ENCODE measurements around the gene NABP2.

The NABP2 gene

DNA sequence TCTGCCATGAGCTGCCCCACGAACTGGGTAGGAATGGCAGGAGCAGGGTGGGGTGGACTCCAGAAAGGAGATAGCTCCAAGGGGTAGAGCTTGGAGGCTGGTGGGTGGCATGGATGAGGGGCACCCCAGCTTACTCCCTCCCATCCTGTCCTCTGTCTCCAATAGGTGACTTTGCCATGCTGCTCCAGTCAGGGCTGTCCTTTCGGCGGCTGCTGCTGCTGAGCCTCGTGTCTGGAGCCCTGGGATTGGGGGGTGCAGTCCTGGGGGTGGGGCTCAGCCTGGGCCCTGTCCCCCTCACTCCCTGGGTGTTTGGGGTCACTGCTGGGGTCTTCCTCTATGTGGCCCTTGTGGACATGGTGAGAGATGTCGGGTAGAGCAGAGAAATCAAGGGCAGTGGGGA lies 12.8 kb downstream of the NABP2 start:
- peaks cover 57% of the 10 kb centered on the region for H3K36me3 ChIP-seq (ENCODE audit: insufficient read depth, low read length)
- no peak overlapping the region for H3K27ac ChIP-seq (ENCODE audit: low read length)
- H3K79me2 ChIP-seq (ENCODE audit: insufficient read depth, low read length), result no peaks in the 10 kb centered on the region
- no peaks in the 10 kb centered on the region for H3K27me3 ChIP-seq (ENCODE audit: insufficient read depth, low read length, poor library complexity)
- H3K9ac ChIP-seq (ENCODE audit: low read depth, low read length), result no peak overlapping the region
- ATAC-seq (ENCODE audit: insufficient read depth, low read depth) (peak; percentile 20; the same call in 2 of the 3 replicates), DNase-seq (no peak)
- no peaks in the 10 kb centered on the region for H3K9me3 ChIP-seq (ENCODE audit: insufficient read depth, low read length, severe bottlenecking)
- TF ChIP-seq EZH2 (IDR thresholded peaks at IDR 0.05; ENCODE audit: borderline replicate concordance, low read depth, low read length, severe bottlenecking), result no peak
- TF ChIP-seq, protein P1, sequence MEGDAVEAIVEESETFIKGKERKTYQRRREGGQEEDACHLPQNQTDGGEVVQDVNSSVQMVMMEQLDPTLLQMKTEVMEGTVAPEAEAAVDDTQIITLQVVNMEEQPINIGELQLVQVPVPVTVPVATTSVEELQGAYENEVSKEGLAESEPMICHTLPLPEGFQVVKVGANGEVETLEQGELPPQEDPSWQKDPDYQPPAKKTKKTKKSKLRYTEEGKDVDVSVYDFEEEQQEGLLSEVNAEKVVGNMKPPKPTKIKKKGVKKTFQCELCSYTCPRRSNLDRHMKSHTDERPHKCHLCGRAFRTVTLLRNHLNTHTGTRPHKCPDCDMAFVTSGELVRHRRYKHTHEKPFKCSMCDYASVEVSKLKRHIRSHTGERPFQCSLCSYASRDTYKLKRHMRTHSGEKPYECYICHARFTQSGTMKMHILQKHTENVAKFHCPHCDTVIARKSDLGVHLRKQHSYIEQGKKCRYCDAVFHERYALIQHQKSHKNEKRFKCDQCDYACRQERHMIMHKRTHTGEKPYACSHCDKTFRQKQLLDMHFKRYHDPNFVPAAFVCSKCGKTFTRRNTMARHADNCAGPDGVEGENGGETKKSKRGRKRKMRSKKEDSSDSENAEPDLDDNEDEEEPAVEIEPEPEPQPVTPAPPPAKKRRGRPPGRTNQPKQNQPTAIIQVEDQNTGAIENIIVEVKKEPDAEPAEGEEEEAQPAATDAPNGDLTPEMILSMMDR (IDR thresholded peaks at IDR 0.05; ENCODE audit: borderline replicate concordance, extremely low read depth, low read length, poor library complexity, severe bottlenecking), result no peak
- H2AFZ ChIP-seq (ENCODE audit: low read depth, low read length), result no peak overlapping the region
- no peak overlapping the region for H3K4me2 ChIP-seq (ENCODE audit: insufficient read depth, low read length)
- peaks cover 7% of the 10 kb centered on the region; the same call in 1 of the 2 replicates for H4K20me1 ChIP-seq (ENCODE audit: insufficient read depth, low read length)
- no peaks in the 10 kb centered on the region for H3K4me1 ChIP-seq (ENCODE audit: insufficient read depth, low read length)
- no peak overlapping the region for H3K4me3 ChIP-seq (ENCODE audit: low read depth in 1 of 2, low read length in 2 of 2)

DNA sequence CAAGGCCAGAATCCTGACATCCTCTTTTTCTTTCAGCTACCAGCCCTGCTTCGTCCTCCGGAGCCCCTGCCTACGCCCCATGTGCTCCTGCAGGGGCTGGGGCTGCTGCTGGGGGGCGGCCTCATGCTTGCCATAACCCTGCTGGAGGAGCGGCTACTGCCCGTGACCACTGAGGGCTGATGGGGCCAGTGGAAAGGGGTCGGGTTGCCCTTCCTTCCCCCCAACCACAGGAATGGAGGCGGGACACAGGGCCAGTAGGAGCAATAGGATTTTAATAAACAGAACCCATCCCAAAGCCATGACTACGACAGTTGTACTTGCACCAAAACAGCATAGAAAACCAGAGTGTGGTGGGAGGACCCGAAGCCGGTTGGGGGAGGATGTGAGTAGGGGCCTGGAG lies 13.4 kb downstream of the NABP2 start:
- DNase-seq (no peak), ATAC-seq (ENCODE audit: insufficient read depth, low read depth) (no peak)
- Histone ChIP-seq H3K4me2 (ENCODE audit: insufficient read depth, low read length) (no peak overlapping the region), H3K79me2 (ENCODE audit: insufficient read depth, low read length) (no peaks in the 10 kb centered on the region), H4K20me1 (ENCODE audit: insufficient read depth, low read length) (peaks cover 7% of the 10 kb centered on the region; the same call in 1 of the 2 replicates), H3K9ac (ENCODE audit: low read depth, low read length) (no peak overlapping the region), H3K27ac (ENCODE audit: low read length) (no peak overlapping the region), H3K4me3 (ENCODE audit: low read depth in 1 of 2, low read length in 2 of 2) (no peak overlapping the region), H3K4me1 (ENCODE audit: insufficient read depth, low read length) (no peaks in the 10 kb centered on the region), H3K36me3 (ENCODE audit: insufficient read depth, low read length) (peaks cover 62% of the 10 kb centered on the region), H2AFZ (ENCODE audit: low read depth, low read length) (no peak overlapping the region), H3K27me3 (ENCODE audit: insufficient read depth, low read length, poor library complexity) (no peaks in the 10 kb centered on the region), H3K9me3 (ENCODE audit: insufficient read depth, low read length, severe bottlenecking) (no peaks in the 10 kb centered on the region)
- TF ChIP-seq, protein P1 (IDR thresholded peaks at IDR 0.05; ENCODE audit: borderline replicate concordance, extremely low read depth, low read length, poor library complexity, severe bottlenecking), result no peak
- TF ChIP-seq EZH2 (IDR thresholded peaks at IDR 0.05; ENCODE audit: borderline replicate concordance, low read depth, low read length, severe bottlenecking), result no peak

DNA sequence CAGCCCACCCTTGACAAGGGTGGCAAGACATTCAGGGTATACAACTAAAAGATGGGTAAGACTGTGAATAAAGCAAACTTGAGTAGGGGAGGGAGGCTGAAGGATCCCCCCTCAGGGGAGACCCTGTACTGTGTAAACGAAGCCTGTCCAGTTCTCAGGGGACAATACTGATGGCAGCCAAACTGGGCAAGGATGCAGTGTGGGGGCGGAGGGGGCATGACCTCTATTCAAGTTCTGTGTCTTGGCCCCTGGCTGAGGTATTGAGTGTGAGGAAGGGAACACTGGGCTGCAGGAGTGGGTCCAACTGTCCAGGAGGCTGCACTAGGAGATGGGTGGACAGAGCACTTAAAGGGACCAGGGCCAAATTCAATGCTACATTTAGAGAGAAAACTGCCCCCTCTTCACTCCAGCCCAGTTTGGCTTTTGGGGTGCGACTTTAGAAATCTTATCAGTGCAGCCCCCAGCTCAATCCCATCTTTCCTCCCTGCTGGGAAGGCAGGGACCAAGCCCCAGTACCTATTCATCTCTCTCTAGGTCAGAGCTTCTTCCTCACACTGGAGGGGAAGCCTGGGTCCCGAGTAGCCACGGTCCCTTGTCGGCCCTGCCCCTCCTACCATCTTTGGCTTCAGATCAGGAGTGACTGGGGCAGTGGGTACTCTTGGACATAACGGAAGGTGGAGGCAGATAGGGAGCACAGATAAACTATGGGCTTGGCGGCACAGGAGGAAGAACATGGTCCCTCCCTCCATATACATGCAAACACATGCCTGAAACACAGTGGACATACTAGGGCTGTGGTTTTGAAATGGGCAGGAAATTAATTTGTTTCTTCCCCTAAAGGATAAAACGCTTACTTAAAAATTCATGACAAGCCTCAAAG lies 17.5 kb downstream of the NABP2 start:
- no peak for TF ChIP-seq EZH2 (IDR thresholded peaks at IDR 0.05; ENCODE audit: borderline replicate concordance, low read depth, low read length, severe bottlenecking)
- TF ChIP-seq, protein P1 (IDR thresholded peaks at IDR 0.05; ENCODE audit: borderline replicate concordance, extremely low read depth, low read length, poor library complexity, severe bottlenecking), result no peak
- ATAC-seq (ENCODE audit: insufficient read depth, low read depth), result no peak
- no peak overlapping the region for H3K4me2 ChIP-seq (ENCODE audit: insufficient read depth, low read length)
- DNase-seq, result no peak
- H3K4me1 ChIP-seq (ENCODE audit: insufficient read depth, low read length), result no peaks in the 10 kb centered on the region
- H3K79me2 ChIP-seq (ENCODE audit: insufficient read depth, low read length), result no peaks in the 10 kb centered on the region
- H3K36me3 ChIP-seq (ENCODE audit: insufficient read depth, low read length), result peaks cover 88% of the 10 kb centered on the region
- H2AFZ ChIP-seq (ENCODE audit: low read depth, low read length), result no peak overlapping the region
- no peaks in the 10 kb centered on the region for H3K27me3 ChIP-seq (ENCODE audit: insufficient read depth, low read length, poor library complexity)
- H4K20me1 ChIP-seq (ENCODE audit: insufficient read depth, low read length), result peaks cover 7% of the 10 kb centered on the region; the same call in 1 of the 2 replicates
- no peaks in the 10 kb centered on the region for H3K9me3 ChIP-seq (ENCODE audit: insufficient read depth, low read length, severe bottlenecking)
- H3K27ac ChIP-seq (ENCODE audit: low read length), result no peak overlapping the region
- no peak overlapping the region for H3K4me3 ChIP-seq (ENCODE audit: low read depth in 1 of 2, low read length in 2 of 2)
- H3K9ac ChIP-seq (ENCODE audit: low read depth, low read length), result no peak overlapping the region

Data from DND-41 (cell line).